Mesendoderm (in vitro differentiated cells): ENCODE measurements around the gene RERE.

ENCODE experiments used
- DNase-seq: peaks from one replicate; pipeline ENCODE4 v3.0.0; 2013
- H2AK5ac ChIP-seq: 2 replicates; pipeline ENCODE4 v1.6.1; 2013; ENCODE audit warnings: low read length, inconsistent platforms
- H2BK120ac ChIP-seq: 2 replicates; pipeline ENCODE4 v1.6.1; 2013; ENCODE audit warnings: low read depth, mild to moderate bottlenecking, low read length, moderate library complexity, mixed read lengths
- H2BK15ac ChIP-seq: replicated peaks from 2 replicates; pipeline ENCODE4 v1.6.1; 2013; ENCODE audit warnings: low read depth, mild to moderate bottlenecking, moderate library complexity
- H2BK5ac ChIP-seq: 2 replicates; pipeline ENCODE4 v1.6.1; 2013; ENCODE audit warnings: low read length, inconsistent platforms
- H3K18ac ChIP-seq: 2 replicates; pipeline ENCODE4 v1.6.1; 2013; ENCODE audit warnings: mild to moderate bottlenecking, low read length, mixed read lengths
- H3K23ac ChIP-seq: one replicate; pipeline ENCODE4 v1.6.1; 2013; ENCODE audit warnings: low read length
- H3K27ac ChIP-seq: 2 replicates; pipeline ENCODE4 v1.5.1; 2013; ENCODE audit warnings: low read depth, mild to moderate bottlenecking, inconsistent platforms, low read length, moderate library complexity
- H3K27me3 ChIP-seq: 2 replicates; pipeline ENCODE4 v1.6.1; 2013; ENCODE audit warnings: low read length, control low read depth, mild to moderate bottlenecking, inconsistent platforms; ENCODE audit not compliant: insufficient read depth, poor library complexity
- H3K36me3 ChIP-seq: 2 replicates; pipeline ENCODE4 v1.6.1; 2013; ENCODE audit warnings: low read length, inconsistent platforms; ENCODE audit not compliant: control insufficient read depth, insufficient read depth
- H3K4ac ChIP-seq: one replicate; pipeline ENCODE4 v1.6.1; 2013; ENCODE audit warnings: low read depth, mild to moderate bottlenecking, low read length, moderate library complexity
- H3K4me1 ChIP-seq: 2 replicates; pipeline ENCODE4 v1.6.1; 2013; ENCODE audit warnings: low read depth, low read length, inconsistent platforms; ENCODE audit not compliant: control insufficient read depth
- H3K4me2 ChIP-seq: 2 replicates; pipeline ENCODE4 v1.6.1; 2013; ENCODE audit warnings: low read length
- H3K4me3 ChIP-seq: 2 replicates; pipeline ENCODE4 v1.5.1; 2013; ENCODE audit warnings: mild to moderate bottlenecking, low read length
- H3K56ac ChIP-seq: one replicate; pipeline ENCODE4 v1.6.1; 2013; ENCODE audit warnings: low read length
- H3K79me1 ChIP-seq: 2 replicates; pipeline ENCODE4 v1.6.1; 2013; ENCODE audit warnings: low read length, inconsistent platforms
- H3K79me2 ChIP-seq: 2 replicates; pipeline ENCODE4 v1.6.1; 2013; ENCODE audit warnings: mild to moderate bottlenecking, low read length; ENCODE audit not compliant: control insufficient read depth, insufficient read depth
- H3K9ac ChIP-seq: 2 replicates; pipeline ENCODE4 v1.6.1; 2013; ENCODE audit warnings: low read length, inconsistent platforms
- H4K5ac ChIP-seq: one replicate; pipeline ENCODE4 v1.6.1; 2013; ENCODE audit warnings: low read length
- H4K8ac ChIP-seq: one replicate; pipeline ENCODE4 v1.6.1; 2013; ENCODE audit warnings: low read depth, mild to moderate bottlenecking, control low read depth, low read length, moderate library complexity
- WGBS: extraction: QIAGEN DNeasy Blood & Tissue Kit; methylation state at CpG from one replicate; pipeline ENCODE4 v1.1.7; 2013; ENCODE audit warnings: low lambda C conversion rate, missing lambda C conversion rate; ENCODE audit not compliant: insufficient coverage; ENCODE audit errors: extremely low coverage; 5-methylcytosine and 5-hydroxymethylcytosine counted together

Gene RERE

GRCh38 chr1:8370905-8371315, 446.5 kb downstream of the RERE start:
- Histone ChIP-seq H3K4me1 (peaks cover 13% of the 10 kb centered on the region), H3K79me2 (peaks cover 26% of the 10 kb centered on the region), H3K79me1 (peaks cover 31% of the 10 kb centered on the region), H3K56ac (peak overlapping the region; percentile 25), H2BK5ac (no peak overlapping the region), H3K23ac (no peak overlapping the region), H3K27me3 (no peaks in the 10 kb centered on the region), H3K4ac (no peak overlapping the region), H2BK120ac (no peak overlapping the region), H3K9ac (no peak overlapping the region), H3K18ac (no peak overlapping the region), H2BK15ac (no peak overlapping the region), H3K4me2 (no peak overlapping the region), H3K27ac (no peak overlapping the region), H2AK5ac (no peak overlapping the region), H3K36me3 (peaks cover 2% of the 10 kb centered on the region), H4K8ac (no peak overlapping the region), H3K4me3 (no peak overlapping the region), H4K5ac (no peak overlapping the region)
- no peak for DNase-seq
- WGBS: no CpG with 5 or more reads among the region's 5 CpGs

- WGBS: no CpG with 5 or more reads among the region's 14 CpGs
- H3K4me1 ChIP-seq: peaks cover 13% of the 10 kb centered on the region
- no peak overlapping the region for H3K18ac ChIP-seq
- H3K79me2 ChIP-seq: peaks cover 26% of the 10 kb centered on the region
- H3K23ac ChIP-seq: no peak overlapping the region
- no peak overlapping the region for H3K4ac ChIP-seq
- peaks cover 32% of the 10 kb centered on the region for H3K79me1 ChIP-seq
- no peak for DNase-seq
- H4K8ac ChIP-seq: no peak overlapping the region
- H2BK5ac ChIP-seq: no peak overlapping the region
- no peak overlapping the region for H3K27ac ChIP-seq
- H3K36me3 ChIP-seq: peaks cover 2% of the 10 kb centered on the region
- H3K56ac ChIP-seq: no peak overlapping the region
- no peak overlapping the region for H2AK5ac ChIP-seq
- H3K9ac ChIP-seq: no peak overlapping the region
- H2BK15ac ChIP-seq: no peak overlapping the region
- H2BK120ac ChIP-seq: no peak overlapping the region
- no peak overlapping the region for H3K4me3 ChIP-seq
- H3K4me2 ChIP-seq: no peak overlapping the region
- H4K5ac ChIP-seq: no peak overlapping the region
- no peaks in the 10 kb centered on the region for H3K27me3 ChIP-seq
Observed at GRCh38 chr1:8370046-8370881, 447.2 kb downstream of the RERE start.

GRCh38 chr1:8368956-8369639, 448.3 kb downstream of the RERE start:
- H3K36me3 ChIP-seq: peaks cover 2% of the 10 kb centered on the region

GRCh38 chr1:8367571-8368194, 449.8 kb downstream of the RERE start:
- H4K8ac ChIP-seq: no peak overlapping the region
- H3K79me2 ChIP-seq: peaks cover 19% of the 10 kb centered on the region
- no CpG with 5 or more reads among the region's 8 CpGs for WGBS
- H3K27ac ChIP-seq: no peak overlapping the region
- no peak overlapping the region for H3K4me3 ChIP-seq
- H3K4me1 ChIP-seq: peaks cover 11% of the 10 kb centered on the region
- H3K23ac ChIP-seq: no peak overlapping the region
- H3K18ac ChIP-seq: no peak overlapping the region
- H2BK120ac ChIP-seq: no peak overlapping the region
- H3K27me3 ChIP-seq: no peaks in the 10 kb centered on the region
- peaks cover 25% of the 10 kb centered on the region for H3K79me1 ChIP-seq
- H3K36me3 ChIP-seq: peaks cover 2% of the 10 kb centered on the region
- H2AK5ac ChIP-seq: no peak overlapping the region
- DNase-seq: peak; percentile 77
- H3K4me2 ChIP-seq: no peak overlapping the region
- no peak overlapping the region for H3K9ac ChIP-seq
- no peak overlapping the region for H3K4ac ChIP-seq
- H3K56ac ChIP-seq: no peak overlapping the region
- no peak overlapping the region for H4K5ac ChIP-seq
- no peak overlapping the region for H2BK15ac ChIP-seq
- H2BK5ac ChIP-seq: no peak overlapping the region

More at GRCh38 chr1:8368956-8369639, 448.3 kb downstream of the RERE start:
- no peak overlapping the region for H3K9ac ChIP-seq
- no peak overlapping the region for H2BK120ac ChIP-seq
- peaks cover 29% of the 10 kb centered on the region for H3K79me1 ChIP-seq
- H3K23ac ChIP-seq: no peak overlapping the region
- no peak overlapping the region for H4K8ac ChIP-seq
- peaks cover 13% of the 10 kb centered on the region for H3K4me1 ChIP-seq
- WGBS: no CpG with 5 or more reads among the region's 5 CpGs
- no peak overlapping the region for H3K4me2 ChIP-seq
- no peak overlapping the region for H4K5ac ChIP-seq
- H3K79me2 ChIP-seq: peaks cover 22% of the 10 kb centered on the region
- H3K18ac ChIP-seq: no peak overlapping the region
- H3K56ac ChIP-seq: no peak overlapping the region
- H3K4ac ChIP-seq: no peak overlapping the region
- H3K4me3 ChIP-seq: no peak overlapping the region
- no peak for DNase-seq
- no peak overlapping the region for H2BK5ac ChIP-seq
- no peak overlapping the region for H3K27ac ChIP-seq
- no peaks in the 10 kb centered on the region for H3K27me3 ChIP-seq
- H2BK15ac ChIP-seq: no peak overlapping the region
- H2AK5ac ChIP-seq: no peak overlapping the region

- H3K27ac ChIP-seq: no peak overlapping the region
- H4K8ac ChIP-seq: no peak overlapping the region
- no peak overlapping the region for H3K4me2 ChIP-seq
- no peak overlapping the region for H3K23ac ChIP-seq
- no CpG with 5 or more reads among the region's 24 CpGs for WGBS
- H3K79me2 ChIP-seq: peaks cover 9% of the 10 kb centered on the region
- H2AK5ac ChIP-seq: no peak overlapping the region
- no peak overlapping the region for H2BK120ac ChIP-seq
- peaks cover 12% of the 10 kb centered on the region for H3K36me3 ChIP-seq
- no peaks in the 10 kb centered on the region for H3K27me3 ChIP-seq
- no peak overlapping the region for H2BK5ac ChIP-seq
- H3K56ac ChIP-seq: no peak overlapping the region
- no peak overlapping the region for H3K9ac ChIP-seq
- no peak for DNase-seq
- no peak overlapping the region for H3K4me3 ChIP-seq
- H4K5ac ChIP-seq: no peak overlapping the region
- H3K4ac ChIP-seq: no peak overlapping the region
- peaks cover 18% of the 10 kb centered on the region for H3K79me1 ChIP-seq
- peaks cover 4% of the 10 kb centered on the region for H3K4me1 ChIP-seq
- H3K18ac ChIP-seq: no peak overlapping the region
- no peak overlapping the region for H2BK15ac ChIP-seq
Observed at GRCh38 chr1:8365661-8366362, 451.6 kb downstream of the RERE start.
